ENCODE data around the gene GOLGA8M.
"Not testable (repeated sequence)": the region's sequence is repeated elsewhere in the genome, so short reads cannot be mapped to it uniquely, and the experiment has no call there.

- TF ChIP-seq, protein P1, sequence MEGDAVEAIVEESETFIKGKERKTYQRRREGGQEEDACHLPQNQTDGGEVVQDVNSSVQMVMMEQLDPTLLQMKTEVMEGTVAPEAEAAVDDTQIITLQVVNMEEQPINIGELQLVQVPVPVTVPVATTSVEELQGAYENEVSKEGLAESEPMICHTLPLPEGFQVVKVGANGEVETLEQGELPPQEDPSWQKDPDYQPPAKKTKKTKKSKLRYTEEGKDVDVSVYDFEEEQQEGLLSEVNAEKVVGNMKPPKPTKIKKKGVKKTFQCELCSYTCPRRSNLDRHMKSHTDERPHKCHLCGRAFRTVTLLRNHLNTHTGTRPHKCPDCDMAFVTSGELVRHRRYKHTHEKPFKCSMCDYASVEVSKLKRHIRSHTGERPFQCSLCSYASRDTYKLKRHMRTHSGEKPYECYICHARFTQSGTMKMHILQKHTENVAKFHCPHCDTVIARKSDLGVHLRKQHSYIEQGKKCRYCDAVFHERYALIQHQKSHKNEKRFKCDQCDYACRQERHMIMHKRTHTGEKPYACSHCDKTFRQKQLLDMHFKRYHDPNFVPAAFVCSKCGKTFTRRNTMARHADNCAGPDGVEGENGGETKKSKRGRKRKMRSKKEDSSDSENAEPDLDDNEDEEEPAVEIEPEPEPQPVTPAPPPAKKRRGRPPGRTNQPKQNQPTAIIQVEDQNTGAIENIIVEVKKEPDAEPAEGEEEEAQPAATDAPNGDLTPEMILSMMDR (IDR thresholded peaks at IDR 0.05), result not testable (repeated sequence)
- TF ChIP-seq POLR2A (IDR thresholded peaks at IDR 0.05), result not testable (repeated sequence)
These were observed 9.8 kb downstream of the GOLGA8M start for GRCh38 chr15:28702427-28702826.

Measured in esophagus squamous epithelium (tissue), 4 donors.